IMR-90 (cell line): ENCODE measurements around the gene FRMD1. TPM values are rescaled to one million over a fixed set of nuclear protein-coding genes. Genes with fewer than 3 reads are reported as not detected.

Experiments used
- ATAC-seq: fragments of 200-7000 bp; cut with Tn5 transposase; 2 replicates; pipeline ENCODE4 v1.9.1; 2020; ENCODE audit warnings: low read depth, mild to moderate bottlenecking, moderate library complexity
- BruUV-seq: library from RNA; stranded (reverse); fragments of 400-500 nt; replicated peaks from 2 replicates; lab custom pipeline; 2021; lab: Mats Ljungman, UMichigan
- CTCF ChIA-PET: fragments of 300-600 bp; formaldehyde crosslinking; extraction: SDS; loops from one replicate; lab custom pipeline; 2021; ENCODE audit warnings: antibody characterized with exemption; lab: Yijun Ruan, JAX
- POLR2A ChIA-PET: fragments of 300-600 bp; sonication (Branson Sonifier 250); formaldehyde crosslinking; loops from one replicate; lab custom pipeline; 2022; ENCODE audit warnings: antibody characterized with exemption; ENCODE audit not compliant: unreplicated experiment; lab: Charles Lee
- DNase-seq: peaks from one replicate; pipeline ENCODE4 v3.0.0; 2013
- H2AFZ ChIP-seq: replicated peaks from 2 replicates; pipeline ENCODE3; 2013; ENCODE audit warnings: low read length, mild to moderate bottlenecking; ENCODE audit not compliant: poor library complexity
- H2AK5ac ChIP-seq: 2 replicates; pipeline ENCODE4 v1.6.1; 2013; ENCODE audit warnings: low read depth, low read length, inconsistent platforms
- H2AK9ac ChIP-seq: replicated peaks from 2 replicates; pipeline ENCODE3; 2013; ENCODE audit warnings: mild to moderate bottlenecking, low read depth, low read length, moderate library complexity; ENCODE audit not compliant: poor library complexity
- H2BK120ac ChIP-seq: 2 replicates; pipeline ENCODE4 v1.6.1; 2013; ENCODE audit warnings: low read depth, low read length, inconsistent platforms
- H2BK15ac ChIP-seq: 3 replicates; pipeline ENCODE4 v1.6.1; 2013; ENCODE audit warnings: low read depth, low read length, inconsistent platforms
- H2BK20ac ChIP-seq: 2 replicates; pipeline ENCODE4 v1.6.1; 2013; ENCODE audit warnings: low read depth, mild to moderate bottlenecking, inconsistent platforms, low read length, moderate library complexity
- H2BK5ac ChIP-seq: 2 replicates; pipeline ENCODE4 v1.6.1; 2013; ENCODE audit warnings: mild to moderate bottlenecking, low read depth, low read length, inconsistent platforms; ENCODE audit not compliant: poor library complexity, severe bottlenecking
- H3K14ac ChIP-seq: replicated peaks from 2 replicates; pipeline ENCODE4 v1.6.1; 2013; ENCODE audit warnings: low read depth, low read length, inconsistent platforms
- H3K18ac ChIP-seq: 2 replicates; pipeline ENCODE4 v1.6.1; 2013; ENCODE audit warnings: low read depth, low read length, control low read depth
- H3K23ac ChIP-seq: 2 replicates; pipeline ENCODE4 v1.6.1; 2013; ENCODE audit warnings: low read depth, low read length, inconsistent platforms
- H3K27ac ChIP-seq: 2 replicates; pipeline ENCODE4 v1.5.1; 2013; ENCODE audit warnings: mild to moderate bottlenecking, control low read depth, low read length; ENCODE audit not compliant: insufficient read depth
- H3K27me3 ChIP-seq: 2 replicates; pipeline ENCODE4 v1.6.1; 2013; ENCODE audit warnings: low read length; ENCODE audit not compliant: control insufficient read depth, insufficient read depth
- H3K36me3 ChIP-seq: 2 replicates; pipeline ENCODE4 v1.6.1; 2013; ENCODE audit warnings: low read length, mixed read lengths; ENCODE audit not compliant: control insufficient read depth, insufficient read depth
- H3K4ac ChIP-seq: 2 replicates; pipeline ENCODE4 v1.6.1; 2013; ENCODE audit warnings: low read depth, low read length, inconsistent platforms
- H3K4me1 ChIP-seq: 2 replicates; pipeline ENCODE4 v1.6.1; 2013; ENCODE audit warnings: low read length, mixed read lengths; ENCODE audit not compliant: control insufficient read depth, insufficient read depth
- H3K4me2 ChIP-seq: 2 replicates; pipeline ENCODE4 v1.6.1; 2013; ENCODE audit warnings: low read depth, mild to moderate bottlenecking, control low read depth, low read length, moderate library complexity
- H3K4me3 ChIP-seq: 2 replicates; pipeline ENCODE4 v1.5.1; 2013; ENCODE audit warnings: low read depth, mild to moderate bottlenecking, control low read depth, low read length, moderate library complexity; ENCODE audit not compliant: insufficient read depth
- H3K56ac ChIP-seq: 2 replicates; pipeline ENCODE4 v1.6.1; 2013; ENCODE audit warnings: low read length, inconsistent platforms; ENCODE audit not compliant: insufficient read depth; ENCODE audit errors: extremely low read depth
- H3K79me1 ChIP-seq, 2 experiments: 2 replicates each; pipeline ENCODE4 v1.6.1; 2013; ENCODE audit warnings: low read length in 2 of 2, inconsistent platforms in 1 of 2, low read depth in 1 of 2
- H3K9ac ChIP-seq: 2 replicates; pipeline ENCODE4 v1.6.1; 2013; ENCODE audit warnings: low read depth, low read length, control low read depth
- H3K9me1 ChIP-seq: 2 replicates; pipeline ENCODE4 v1.6.1; 2013; ENCODE audit warnings: low read length, inconsistent platforms; ENCODE audit not compliant: insufficient read depth
- H3K9me3 ChIP-seq: 2 replicates; pipeline ENCODE4 v1.6.1; 2013; ENCODE audit warnings: low read length; ENCODE audit not compliant: control insufficient read depth, insufficient read depth
- H4K20me1 ChIP-seq: 2 replicates; pipeline ENCODE4 v1.6.1; 2013; ENCODE audit warnings: low read length, inconsistent platforms; ENCODE audit not compliant: insufficient read depth
- H4K5ac ChIP-seq: 2 replicates; pipeline ENCODE4 v1.6.1; 2013; ENCODE audit warnings: mild to moderate bottlenecking, low read depth, low read length, control low read depth
- H4K8ac ChIP-seq, 2 experiments: 2 replicates each; pipeline ENCODE4 v1.6.1; 2013; ENCODE audit warnings: low read depth in 2 of 2, low read length in 2 of 2, control low read depth in 1 of 2, inconsistent platforms in 1 of 2
- H4K91ac ChIP-seq: 2 replicates; pipeline ENCODE4 v1.6.1; 2013; ENCODE audit warnings: low read depth, low read length, inconsistent platforms; ENCODE audit not compliant: insufficient read depth
- BHLHE40 ChIP-seq: fragments of 150-350 bp; IDR thresholded peaks from 2 replicates; pipeline ENCODE4 v1.6.1; 2016; ENCODE audit warnings: mild to moderate bottlenecking, low read depth, low read length
- CHD1 ChIP-seq: IDR thresholded peaks from 2 replicates; pipeline ENCODE4 v1.6.1; 2012; ENCODE audit warnings: low read depth, low read length, improper control_type of control experiment
- CTCF ChIP-seq: conservative IDR thresholded peaks from 2 replicates; pipeline ENCODE4 v1.5.1; 2012; ENCODE audit warnings: mild to moderate bottlenecking, low read depth, low read length, improper control_type of control experiment
- FOS ChIP-seq: fragments of 150-350 bp; IDR thresholded peaks from 2 replicates; pipeline ENCODE4 v1.6.1; 2016; ENCODE audit warnings: low read depth, low read length
- MAFK ChIP-seq: IDR thresholded peaks from 2 replicates; pipeline ENCODE4 v1.6.1; 2012; ENCODE audit warnings: low read depth, low read length, improper control_type of control experiment
- MXI1 ChIP-seq: IDR thresholded peaks from 2 replicates; pipeline ENCODE4 v1.6.1; 2012; ENCODE audit warnings: low read depth, mild to moderate bottlenecking, low read length, moderate library complexity, borderline replicate concordance
- NFE2L2 ChIP-seq: fragments of 150-350 bp; IDR thresholded peaks from 2 replicates; pipeline ENCODE4 v1.6.1; 2016; ENCODE audit warnings: low read depth, mild to moderate bottlenecking, low read length
- POLR2A ChIP-seq: IDR thresholded peaks from 2 replicates; pipeline ENCODE4 v1.6.1; 2012; ENCODE audit warnings: mild to moderate bottlenecking, low read depth, low read length
- RAD21 ChIP-seq: IDR thresholded peaks from 2 replicates; pipeline ENCODE4 v1.6.1; 2012; ENCODE audit warnings: low read length, improper control_type of control experiment
- RCOR1 ChIP-seq: IDR thresholded peaks from 2 replicates; pipeline ENCODE4 v1.6.1; 2012; ENCODE audit warnings: mild to moderate bottlenecking, low read length, improper control_type of control experiment; ENCODE audit not compliant: insufficient replicate concordance
- RFX5 ChIP-seq: IDR thresholded peaks from 2 replicates; pipeline ENCODE4 v1.8.0; 2012; ENCODE audit warnings: low read depth, mild to moderate bottlenecking, low read length, moderate library complexity
- SMC3 ChIP-seq: fragments of 150-350 bp; IDR thresholded peaks from 2 replicates; pipeline ENCODE4 v1.6.1; 2016; ENCODE audit warnings: low read depth, mild to moderate bottlenecking, antibody characterized with exemption, low read length, moderate library complexity
- USF2 ChIP-seq: fragments of 150-350 bp; IDR thresholded peaks from 2 replicates; pipeline ENCODE4 v1.6.1; 2017; ENCODE audit warnings: mild to moderate bottlenecking, antibody characterized with exemption, low read length, low read depth
- WGBS, 2 experiments: methylation state at CpG; one replicate each; pipeline versions ENCODE4 v1.1.5 to v1.1.7; 2013; ENCODE audit warnings: missing lambda C conversion rate in 2 of 2; ENCODE audit not compliant: insufficient read length in 1 of 2; ENCODE audit errors: extremely low coverage in 2 of 2; 5-methylcytosine and 5-hydroxymethylcytosine counted together
- dilution Hi-C: fragments of 300-500 bp; cut with HindIII; formaldehyde crosslinking; loops from one replicate; pipeline ENCODE4 v1.14.3; 2018; ENCODE audit warnings: low sequenced_read_pairs; ENCODE audit not compliant: unreplicated experiment
- in situ Hi-C: fragments of 300-500 bp; cut with MboI; formaldehyde crosslinking; loops from 3 replicates; pipeline ENCODE4 v1.14.3; 2019; ENCODE audit warnings: low sequenced_read_pairs, inconsistent platforms, mixed read lengths
- intact Hi-C: fragments of 100-400 bp; cut with micrococcal nuclease; formaldehyde crosslinking; loops from 2 replicates; pipeline ENCODE4 v1.10.0; 2022
- polyA plus RNA-seq, 3 experiments: library from polyadenylated mRNA; depleted of rRNA; stranded (reverse); fragments of >200 nt; gene quantifications; 2 replicates each; pipeline ENCODE4 v1.2.3, GENCODE V29; 2012; ENCODE audit warnings: low replicate concordance in 1 of 3
- total RNA-seq: library from RNA; depleted of rRNA; stranded (reverse); fragments of >200 nt; gene quantifications from 2 replicates; pipeline ENCODE4 v1.2.3, GENCODE V29; 2012

FRMD1 gene
- total and polyA plus RNA-seq, 2 of the 4 experiments (the other 2 are of a cell fraction): not detected

GRCh38 chr6:168107191-168107983 lies 28.4 kb upstream of the FRMD1 start:
- Histone ChIP-seq H3K23ac (no peak overlapping the region), H4K5ac (no peak overlapping the region), H3K27ac (no peak overlapping the region), H2BK20ac (no peak overlapping the region), H2BK15ac (no peak overlapping the region), H3K4me1 (no peaks in the 10 kb centered on the region), H2BK5ac (no peak overlapping the region), H3K27me3 (peaks cover 24% of the 10 kb centered on the region), H3K4ac (no peak overlapping the region), H4K91ac (no peak overlapping the region), H3K4me2 (no peak overlapping the region), H3K9me3 (no peaks in the 10 kb centered on the region), H3K18ac (no peak overlapping the region), H2AK5ac (no peak overlapping the region), H3K56ac (no peak overlapping the region), H4K20me1 (no peaks in the 10 kb centered on the region), H3K79me1 (no peaks in the 10 kb centered on the region), H3K36me3 (no peaks in the 10 kb centered on the region), H2AFZ (no peak overlapping the region), H3K9ac (no peak overlapping the region), H3K14ac (no peak overlapping the region), H3K9me1 (no peaks in the 10 kb centered on the region), H2BK120ac (no peak overlapping the region), H4K8ac (no peak overlapping the region), H3K4me3 (no peak overlapping the region), H2AK9ac (no peak overlapping the region)
- in situ Hi-C loops (no loop called here), dilution Hi-C loops (no loop called here), intact Hi-C loops (no loop called here)
- DNase-seq (no peak), ATAC-seq (no peak)
- BruUV-seq: no TSS peak
- WGBS, 2 experiments: no CpG with 5 or more reads among the region's 8 CpGs
- ChIA-PET POLR2A (no interaction called here), CTCF (interaction anchor here (0.8 kb wide), 1 partner anchor 47 kb away, joined by 3 read pairs; no protein-coding TSS in a partner anchor)
- TF ChIP-seq RFX5 (no peak), NFE2L2 (no peak), FOS (no peak), RAD21 (no peak), SMC3 (no peak), POLR2A (no peak), CHD1 (no peak), MAFK (no peak), MXI1 (no peak), RCOR1 (no peak), USF2 (no peak), BHLHE40 (no peak), CTCF (no peak)
